SK-N-SH (cell line): ENCODE measurements around the gene PTTG1IP. TPM values are rescaled to one million over a fixed set of nuclear protein-coding genes. Genes with fewer than 3 reads are reported as not detected.
"Not testable (repeated sequence)": the region's sequence is repeated elsewhere in the genome, so short reads cannot be mapped to it uniquely, and the experiment has no call there.

ENCODE experiments used
- CTCF ChIA-PET: fragments of 300-600, 350-600 bp; formaldehyde crosslinking; extraction: SDS; loops from one replicate; lab custom pipeline; 2021; lab: Yijun Ruan, JAX
- POLR2A ChIA-PET: fragments of 350-600 bp; sonication (Branson Sonifier 250); formaldehyde crosslinking; extraction: SDS; loops from one replicate; lab custom pipeline; 2020; ENCODE audit warnings: antibody characterized with exemption, inconsistent platforms; lab: Yijun Ruan, JAX
- DNase-seq: peaks from one replicate; pipeline ENCODE4 v3.0.0; 2012
- H2AFZ ChIP-seq: fragments of 200-600 bp; sonication (generic); 2 replicates; pipeline ENCODE4 v1.8.1; 2016; ENCODE audit warnings: antibody characterized with exemption, mild to moderate bottlenecking, low read depth
- H3F3A ChIP-seq: fragments of 200-600 bp; sonication (generic); replicated peaks from 2 replicates; pipeline ENCODE3; 2016; ENCODE audit warnings: antibody characterized with exemption, mild to moderate bottlenecking; ENCODE audit not compliant: insufficient read depth
- H3K27ac ChIP-seq, 2 experiments: fragments of 200-500 bp in 1 of 2; fragments of 200-600 bp in 1 of 2; sonication (Bioruptor generic) in 1 of 2; sonication (generic), shearing (Covaris generic) in 1 of 2; 2 replicates each; pipeline versions ENCODE4 v1.5.1 to v1.6.1; 2014 to 2016; ENCODE audit warnings: low read depth in 2 of 2, inconsistent platforms in 1 of 2, low read length in 1 of 2, mild to moderate bottlenecking in 1 of 2, mixed read lengths in 1 of 2
- H3K27me3 ChIP-seq: fragments of 200-600 bp; sonication (generic), shearing (Covaris generic); 2 replicates; pipeline ENCODE4 v1.6.1; 2016; ENCODE audit warnings: mixed run types; ENCODE audit not compliant: insufficient read depth
- H3K36me3 ChIP-seq, 2 experiments: fragments of 200-500 bp in 1 of 2; fragments of 200-600 bp in 1 of 2; sonication (Bioruptor generic) in 1 of 2; sonication (generic) in 1 of 2; replicated peaks in 1 of 2; 2 replicates each; pipeline versions ENCODE3 to v1.5.1; 2014 to 2016; ENCODE audit warnings: low read length in 1 of 2, mild to moderate bottlenecking in 1 of 2; ENCODE audit not compliant: insufficient read depth in 2 of 2, control insufficient read depth in 1 of 2
- H3K4me1 ChIP-seq, 2 experiments: fragments of 200-500 bp in 1 of 2; fragments of 200-600 bp in 1 of 2; sonication (Bioruptor generic) in 1 of 2; sonication (generic), shearing (Covaris generic) in 1 of 2; 2 replicates each; pipeline versions ENCODE4 v1.5.1 to v1.6.1; 2014 to 2016; ENCODE audit warnings: low read depth in 1 of 2, low read length in 1 of 2, mixed run types in 1 of 2; ENCODE audit not compliant: insufficient read depth in 2 of 2, control insufficient read depth in 1 of 2
- H3K4me2 ChIP-seq: fragments of 200-600 bp; sonication (generic), shearing (Covaris generic); 2 replicates; pipeline ENCODE4 v1.6.1; 2017; ENCODE audit warnings: mixed run types
- H3K4me3 ChIP-seq, 2 experiments: fragments of 200-500 bp in 1 of 2; fragments of 200-600 bp in 1 of 2; sonication (Bioruptor generic) in 1 of 2; sonication (generic), shearing (Covaris generic) in 1 of 2; 2 replicates each; pipeline versions ENCODE4 v1.5.1 to v1.8.1; 2014 to 2016; ENCODE audit warnings: low read depth in 2 of 2, inconsistent platforms in 1 of 2, low read length in 1 of 2, mild to moderate bottlenecking in 1 of 2, mixed read lengths in 1 of 2, moderate library complexity in 1 of 2
- H3K79me2 ChIP-seq: fragments of 200-600 bp; sonication (generic); 2 replicates; pipeline ENCODE4 v1.8.1; 2017; ENCODE audit warnings: mild to moderate bottlenecking; ENCODE audit not compliant: insufficient read depth
- H3K9ac ChIP-seq: fragments of 200-600 bp; sonication (generic); 2 replicates; pipeline ENCODE4 v1.6.1; 2017; ENCODE audit warnings: mixed run types
- H3K9me2 ChIP-seq: fragments of 200-600 bp; sonication (generic); 2 replicates; pipeline ENCODE4 v1.6.1; 2017; ENCODE audit warnings: mixed run types
- H3K9me3 ChIP-seq: fragments of 200-600 bp; sonication (generic); 2 replicates; pipeline ENCODE4 v1.6.1; 2017; ENCODE audit warnings: mixed run types, mild to moderate bottlenecking, moderate library complexity
- H4K20me1 ChIP-seq: fragments of 200-600 bp; sonication (generic); 2 replicates; pipeline ENCODE4 v1.6.1; 2017; ENCODE audit warnings: mild to moderate bottlenecking, mixed run types; ENCODE audit not compliant: insufficient read depth
- CHD2 ChIP-seq: fragments of 150-350 bp; IDR thresholded peaks from 2 replicates; pipeline ENCODE4 v1.6.1; 2018; ENCODE audit warnings: low read length; ENCODE audit not compliant: partially characterized antibody
- CTCF ChIP-seq: fragments of 200-600 bp; sonication (generic); IDR thresholded peaks from 2 replicates; pipeline ENCODE4 v1.6.1; 2017; ENCODE audit warnings: antibody characterized with exemption, mild to moderate bottlenecking, moderate library complexity
- ELF1 ChIP-seq: IDR thresholded peaks from 2 replicates; pipeline ENCODE4 v1.4.0; 2012
- EZH2phosphoT487 ChIP-seq: fragments of 200-600 bp; sonication (generic); IDR thresholded peaks from 2 replicates; pipeline ENCODE4 v1.6.1; 2017; ENCODE audit warnings: low read depth, mixed run types, mild to moderate bottlenecking, antibody characterized with exemption, moderate library complexity, borderline replicate concordance
- FOXJ3 ChIP-seq: sonication (generic); formaldehyde crosslinking; IDR thresholded peaks from 2 replicates; pipeline ENCODE4 v1.5.1; 2020; ENCODE audit warnings: mild to moderate bottlenecking, missing genetic modification reagents
- GABPA ChIP-seq: IDR thresholded peaks from 2 replicates; pipeline ENCODE4 v1.4.0; 2012; ENCODE audit warnings: low read depth, mild to moderate bottlenecking
- IRF3 ChIP-seq: fragments of 150-350 bp; IDR thresholded peaks from 2 replicates; pipeline ENCODE4 v1.6.1; 2016; ENCODE audit warnings: mild to moderate bottlenecking, low read depth, low read length
- JUND ChIP-seq: IDR thresholded peaks from 2 replicates; pipeline ENCODE4 v1.4.0; 2012
- MAX ChIP-seq: IDR thresholded peaks from 2 replicates; pipeline ENCODE4 v1.4.0; 2012; ENCODE audit warnings: low read depth
- MEF2A ChIP-seq: IDR thresholded peaks from 2 replicates; pipeline ENCODE4 v1.4.0; 2012; ENCODE audit warnings: low read depth, borderline replicate concordance
- MXI1 ChIP-seq: IDR thresholded peaks from 2 replicates; pipeline ENCODE4 v1.6.1; 2012; ENCODE audit warnings: mild to moderate bottlenecking, low read depth, low read length, improper control_type of control experiment
- PBX3 ChIP-seq: IDR thresholded peaks from 2 replicates; pipeline ENCODE4; 2012
- RCOR1 ChIP-seq: fragments of 150-350 bp; IDR thresholded peaks from 2 replicates; pipeline ENCODE4 v1.6.1; 2017; ENCODE audit warnings: antibody characterized with exemption, low read length
- RXRA ChIP-seq: IDR thresholded peaks from 2 replicates; pipeline ENCODE4 v1.4.0; 2012; ENCODE audit warnings: low read depth, mild to moderate bottlenecking, borderline replicate concordance
- SMC3 ChIP-seq: IDR thresholded peaks from 2 replicates; pipeline ENCODE4 v1.6.1; 2012; ENCODE audit warnings: low read depth, low read length, improper control_type of control experiment
- TAF1 ChIP-seq: IDR thresholded peaks from 2 replicates; pipeline ENCODE4 v1.6.1; 2012; ENCODE audit warnings: low read depth, mild to moderate bottlenecking, low read length, moderate library complexity, borderline replicate concordance
- TCF12 ChIP-seq: IDR thresholded peaks from 2 replicates; pipeline ENCODE4 v1.4.0; 2012
- USF1 ChIP-seq: IDR thresholded peaks from 2 replicates; pipeline ENCODE4 v1.4.0; 2012; ENCODE audit warnings: low read depth, borderline replicate concordance
- YY1 ChIP-seq: IDR thresholded peaks from 2 replicates; pipeline ENCODE4 v1.4.0; 2012; ENCODE audit warnings: low read depth, mild to moderate bottlenecking
- WGBS: methylation state at CpG from one replicate; pipeline ENCODE4 v1.1.6; 2017; ENCODE audit warnings: low lambda C conversion rate; 5-methylcytosine and 5-hydroxymethylcytosine counted together
- polyA plus RNA-seq, 3 experiments: library from polyadenylated mRNA; depleted of rRNA; stranded (reverse); fragments of >200 nt; gene quantifications; 2 replicates each; pipeline ENCODE4 v1.2.3, GENCODE V29; 2012

PTTG1IP gene
- polyA plus RNA-seq, 1 of the 3 experiments (the other 2 are of a cell fraction): 171 TPM

GRCh38 chr21:44833663-44834062 is 39.8 kb downstream of the PTTG1IP start:
- POLR2A ChIA-PET: no interaction called here
- Histone ChIP-seq H3K36me3 (no peaks in the 10 kb centered on the region), H4K20me1 (no peaks in the 10 kb centered on the region), H2AFZ (no peak overlapping the region), H3K4me2 (no peak overlapping the region)
- WGBS: 60% methylated on average over 5 of the region's 5 CpGs
- TF ChIP-seq EZH2phosphoT487 (no peak), ELF1 (no peak), RXRA (no peak), MXI1 (no peak), TAF1 (no peak), MAX (no peak), SMC3 (no peak), CHD2 (no peak), YY1 (no peak), RCOR1 (no peak), MEF2A (no peak), TCF12 (no peak), PBX3 (no peak), JUND (no peak), FOXJ3 (CRISPR knock-in tag) (no peak), CTCF (no peak), USF1 (no peak), GABPA (no peak), IRF3 (no peak)
- TF ChIP-seq, all 33 proteins: peak for 0
- Histone ChIP-seq H3K4me3 (no peak overlapping the region), H3K27me3 (no peaks in the 10 kb centered on the region), H3K27ac (no peak overlapping the region), H3K9ac (no peak overlapping the region), H3F3A (no peaks in the 10 kb centered on the region), H3K4me1 (no peaks in the 10 kb centered on the region; a peak in 1 of 4 replicates), H3K79me2 (no peaks in the 10 kb centered on the region), H3K9me2 (no peaks in the 10 kb centered on the region), H3K9me3 (no peaks in the 10 kb centered on the region)
- CTCF ChIA-PET: interaction anchor here (0.8 kb wide), 1 partner anchor 32 kb away, joined by 3 read pairs; the partner anchor contains the start of gene UBE2G2
- DNase-seq: no peak

- H3K9me3 ChIP-seq, H3K9me2 ChIP-seq, H3F3A ChIP-seq, H3K9ac ChIP-seq, H3K27ac ChIP-seq, H2AFZ ChIP-seq, H3K4me1 ChIP-seq, H4K20me1 ChIP-seq, H3K36me3 ChIP-seq, H3K79me2 ChIP-seq, DNase-seq, H3K4me2 ChIP-seq, H3K27me3 ChIP-seq, H3K4me3 ChIP-seq: not testable (repeated sequence)
- 82% methylated on average over 22 of the region's 23 CpGs for whole genome bisulfite sequencing
- CTCF ChIA-PET: interaction anchor here (0.8 kb wide), 1 partner anchor 31 kb away, joined by 3 read pairs; the partner anchor contains the start of gene UBE2G2
- POLR2A ChIA-PET: interaction anchor here (0.6 kb wide), 1 partner anchor 12 kb away, joined by 3 read pairs; no protein-coding TSS in a partner anchor
Measured at GRCh38 chr21:44832516-44833255, 40.8 kb downstream of the PTTG1IP start.
